Measurements from ENCODE around the gene MMP15.

DNA sequence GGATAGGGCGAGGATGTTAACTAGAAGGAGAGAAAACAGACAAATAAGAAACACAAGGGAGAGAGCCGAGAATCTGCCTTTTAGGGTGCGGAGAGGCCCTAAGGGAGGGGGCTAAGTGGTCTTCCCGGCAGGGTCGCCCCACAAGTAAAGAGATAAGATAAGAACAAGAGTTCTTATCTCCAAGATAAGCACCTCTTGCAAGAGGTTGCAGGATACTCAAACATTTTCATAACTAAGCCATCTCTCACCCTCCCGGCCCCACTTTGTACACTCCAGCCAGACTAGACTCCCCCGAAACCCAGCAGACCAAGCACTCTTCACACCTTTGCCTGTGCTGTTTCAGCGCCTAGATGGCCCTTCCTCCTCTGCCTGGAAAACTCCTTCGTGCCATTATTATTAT lies 39.4 kb upstream of the MMP15 start:
- TF ChIP-seq CTCF (IDR thresholded peaks at IDR 0.05) (no peak), POLR2A (IDR thresholded peaks at IDR 0.05) (no peak)
